Kidney tubule cell (primary cell): ENCODE data around the gene MUC6.

Source experiments
- DNase-seq: peaks from one replicate; pipeline ENCODE4 v3.0.0-alpha.2; 2018; ENCODE audit warnings: low spot score

MUC6 gene

DNA sequence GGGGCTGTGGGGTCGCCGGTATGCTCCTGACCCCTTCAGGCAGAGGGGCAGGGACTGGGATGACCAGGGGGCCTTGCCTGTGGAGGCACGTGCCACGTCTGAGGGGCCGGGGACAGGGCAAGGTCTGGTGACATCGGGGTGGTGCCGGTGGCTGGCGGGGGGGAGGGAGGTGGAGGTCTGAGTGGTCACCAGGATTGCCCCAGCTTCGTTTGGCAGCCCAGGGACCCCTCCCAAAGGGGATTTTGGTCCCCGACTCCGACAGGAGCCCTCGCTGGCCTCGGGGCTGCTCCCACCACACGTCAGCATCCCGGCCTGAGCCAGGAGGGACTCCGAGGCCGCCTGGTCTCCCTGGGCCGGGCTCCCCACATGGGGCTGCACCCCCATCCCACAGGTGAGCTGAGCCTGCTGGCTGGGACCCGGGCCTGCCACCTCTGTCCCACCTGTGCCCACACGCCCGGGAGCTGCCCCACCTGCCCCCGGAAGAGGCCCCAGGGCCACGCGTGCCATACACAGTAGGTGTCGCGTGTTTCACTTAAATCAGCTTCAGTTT lies 1.1 kb upstream of the MUC6 start:
- no peak for DNase-seq

DNA sequence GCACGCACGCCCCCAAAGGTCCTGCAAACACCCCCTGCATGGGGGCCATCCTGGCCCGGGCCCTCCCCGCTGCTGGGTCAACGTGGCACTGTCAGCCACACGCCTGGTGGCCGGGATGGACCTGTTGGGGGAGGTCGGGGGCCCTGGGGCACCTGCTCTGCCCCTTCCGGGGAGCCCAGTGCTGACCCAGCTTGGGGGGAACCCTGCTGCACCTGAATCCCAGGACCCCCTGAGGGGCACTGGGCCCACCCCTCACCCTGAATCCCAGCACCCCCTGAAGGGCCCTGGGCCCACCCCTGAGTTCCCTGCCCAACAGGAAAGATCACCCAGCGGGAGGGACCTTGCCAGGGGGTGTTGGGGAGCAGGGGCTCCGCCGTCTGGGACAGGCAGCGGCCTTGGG lies 413 bp upstream of the MUC6 start:
- DNase-seq, result no peak

DNA sequence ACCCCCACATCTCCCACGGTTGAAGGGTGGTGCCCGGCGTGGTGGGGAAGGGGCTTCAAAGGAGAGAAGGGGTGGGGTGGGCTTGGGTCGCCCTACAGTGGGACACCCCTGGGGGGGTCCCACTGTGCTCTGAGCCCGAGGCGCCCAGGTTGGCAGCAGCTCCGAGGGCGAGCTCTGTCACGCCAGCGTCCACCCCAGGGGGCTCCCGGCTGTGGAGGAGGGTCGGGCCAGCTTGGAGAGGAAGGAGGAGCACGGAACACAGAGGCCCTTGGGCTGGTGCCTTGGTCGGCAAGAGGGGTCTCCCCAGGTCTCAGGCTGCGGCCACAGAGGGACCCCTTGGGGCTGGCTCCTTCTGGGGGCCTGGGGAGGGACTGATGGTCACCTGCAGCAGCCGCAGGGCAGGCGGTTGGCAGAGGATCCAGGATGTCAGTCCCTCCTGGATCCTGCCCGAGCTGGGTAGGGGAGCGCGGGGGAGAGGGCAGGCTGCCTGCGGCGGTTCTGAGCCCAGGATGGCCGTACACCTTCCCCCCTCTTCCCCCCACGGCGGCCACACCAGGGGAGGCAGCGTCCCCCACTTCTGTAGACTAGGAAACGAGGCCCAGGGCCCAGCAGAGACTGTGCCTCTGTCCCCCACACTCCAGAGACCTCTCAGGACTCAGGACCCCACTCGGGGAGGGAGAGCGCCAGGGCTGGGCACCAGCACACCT lies 788 bp downstream of the MUC6 start:
- DNase-seq, result no peak

DNA sequence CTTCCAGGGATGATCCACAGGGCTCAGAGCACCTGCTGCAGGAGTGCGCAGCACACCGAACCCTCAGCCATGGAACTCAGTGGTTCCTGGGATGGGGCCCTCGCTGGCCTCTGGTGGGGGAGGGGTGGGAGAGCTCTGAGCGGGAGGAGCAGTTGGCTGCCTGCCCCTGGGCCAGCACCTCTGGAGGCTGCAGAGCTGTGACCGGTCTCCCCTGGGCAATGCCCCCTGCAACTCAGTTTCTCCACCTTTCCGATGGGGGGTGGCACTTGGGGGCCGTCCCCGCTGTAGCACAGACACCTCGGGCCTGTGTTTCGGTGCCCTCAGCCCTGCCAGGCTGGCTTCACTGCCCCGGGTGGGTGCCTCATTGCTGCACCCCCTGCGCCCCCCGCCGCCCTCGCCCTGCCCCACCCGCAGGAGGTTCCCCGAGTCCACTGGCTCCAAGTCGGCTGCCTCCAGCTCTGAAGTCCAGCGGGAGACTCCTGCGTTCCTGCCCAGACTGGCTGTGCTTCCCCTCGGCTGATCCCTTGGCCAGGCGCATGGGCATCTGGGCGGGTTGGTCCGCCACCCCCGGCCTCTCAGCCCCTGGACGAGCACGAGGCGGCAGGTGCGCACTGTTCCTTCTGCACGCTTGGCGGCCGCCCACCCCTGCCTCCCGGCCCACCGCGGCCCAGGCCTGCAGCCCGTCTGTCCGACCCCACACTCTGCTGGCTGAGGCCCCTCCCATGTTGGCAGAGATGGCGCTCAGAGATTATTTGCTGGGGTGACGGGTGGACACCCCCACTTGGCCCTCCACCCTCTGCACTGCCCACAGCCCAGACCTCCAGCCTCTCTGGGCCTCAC lies 1.8 kb downstream of the MUC6 start:
- no peak for DNase-seq

DNA sequence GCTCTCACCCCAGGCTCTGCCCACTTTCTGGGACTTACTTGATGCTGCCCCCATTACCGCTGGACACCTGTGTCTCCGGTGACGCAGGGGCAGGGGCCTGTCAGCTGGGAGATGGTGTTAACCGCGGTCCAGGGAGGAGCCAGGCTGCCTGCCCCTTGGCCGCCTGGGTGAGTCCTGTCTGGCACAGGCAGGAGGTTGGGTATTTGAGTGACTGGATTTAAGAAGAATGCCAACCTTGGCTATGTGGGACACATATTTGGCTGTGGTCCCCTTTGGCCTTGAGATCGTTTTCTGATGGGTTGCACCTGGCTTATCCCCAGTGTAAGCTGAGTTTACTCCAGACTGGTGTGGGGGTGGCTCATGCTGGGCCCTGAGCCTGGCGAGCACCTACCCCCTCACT lies 2.5 kb downstream of the MUC6 start:
- DNase-seq, result no peak

DNA sequence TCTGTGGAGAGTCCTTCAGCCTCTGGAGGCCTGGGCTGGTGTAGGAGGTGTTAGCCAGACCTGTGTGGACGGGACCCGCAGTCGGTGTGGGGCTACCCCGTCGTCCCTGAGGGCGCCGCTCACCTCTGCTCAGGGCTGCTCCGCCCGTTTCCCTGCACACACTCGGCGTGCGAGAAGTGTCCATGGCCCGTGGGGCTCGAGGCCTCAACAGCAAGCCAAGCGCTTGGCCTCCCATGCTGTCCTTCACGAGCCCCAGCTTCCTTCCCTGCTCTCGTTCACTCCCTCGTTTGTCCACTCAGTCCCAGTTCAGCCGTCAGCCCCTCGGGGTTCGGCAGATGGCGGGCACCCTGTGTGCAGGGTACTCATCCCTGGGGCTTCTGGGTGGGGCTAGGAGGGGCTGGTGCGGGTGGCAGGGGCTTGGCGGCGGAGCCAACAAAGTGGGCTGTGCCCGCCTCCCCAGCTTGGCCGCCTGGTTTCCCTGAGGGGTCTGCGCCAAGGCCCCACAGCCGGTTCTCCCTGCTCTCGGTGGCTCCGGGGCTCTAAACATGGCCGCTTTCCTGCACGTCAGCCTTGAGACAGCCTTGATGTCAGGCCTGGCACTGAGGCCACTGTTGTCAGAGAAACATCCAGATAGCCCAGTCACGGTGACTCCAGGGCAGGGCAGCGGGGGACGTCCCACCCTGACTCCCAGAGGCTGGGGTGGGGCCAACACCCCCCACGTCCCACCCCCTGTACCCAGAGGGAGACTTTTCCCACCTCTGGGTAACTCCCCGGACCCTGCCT lies 3.3 kb downstream of the MUC6 start:
- DNase-seq, result no peak

DNA sequence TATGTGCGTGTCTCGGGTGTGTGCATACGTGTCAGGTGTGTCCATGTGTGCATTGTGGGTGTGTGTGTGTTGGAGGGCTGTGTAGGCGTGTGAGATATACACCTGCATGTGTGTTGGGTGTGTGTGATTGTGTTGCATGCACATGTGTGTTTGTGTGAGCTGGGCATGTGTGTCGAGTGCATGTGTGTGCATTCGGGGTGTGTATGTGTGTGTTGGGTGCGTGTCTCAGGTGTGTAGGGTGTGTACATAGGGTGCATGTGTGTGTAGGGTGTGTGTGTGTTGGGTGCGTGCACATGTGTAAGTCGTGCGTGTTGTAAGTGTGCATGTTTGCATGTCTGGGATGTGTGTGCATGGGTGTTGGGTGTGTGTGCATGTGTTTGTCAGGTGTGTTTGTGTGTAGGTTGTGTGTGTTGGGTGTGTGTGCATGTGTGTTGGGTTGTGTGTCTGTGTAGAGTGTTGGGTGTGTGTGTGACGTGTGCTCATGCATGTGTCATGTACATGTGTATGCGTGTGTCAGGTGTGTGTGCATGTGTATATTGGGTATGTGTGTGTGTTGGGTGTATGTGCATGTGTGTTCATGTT lies 4.1 kb downstream of the MUC6 start:
- DNase-seq, result no peak

DNA sequence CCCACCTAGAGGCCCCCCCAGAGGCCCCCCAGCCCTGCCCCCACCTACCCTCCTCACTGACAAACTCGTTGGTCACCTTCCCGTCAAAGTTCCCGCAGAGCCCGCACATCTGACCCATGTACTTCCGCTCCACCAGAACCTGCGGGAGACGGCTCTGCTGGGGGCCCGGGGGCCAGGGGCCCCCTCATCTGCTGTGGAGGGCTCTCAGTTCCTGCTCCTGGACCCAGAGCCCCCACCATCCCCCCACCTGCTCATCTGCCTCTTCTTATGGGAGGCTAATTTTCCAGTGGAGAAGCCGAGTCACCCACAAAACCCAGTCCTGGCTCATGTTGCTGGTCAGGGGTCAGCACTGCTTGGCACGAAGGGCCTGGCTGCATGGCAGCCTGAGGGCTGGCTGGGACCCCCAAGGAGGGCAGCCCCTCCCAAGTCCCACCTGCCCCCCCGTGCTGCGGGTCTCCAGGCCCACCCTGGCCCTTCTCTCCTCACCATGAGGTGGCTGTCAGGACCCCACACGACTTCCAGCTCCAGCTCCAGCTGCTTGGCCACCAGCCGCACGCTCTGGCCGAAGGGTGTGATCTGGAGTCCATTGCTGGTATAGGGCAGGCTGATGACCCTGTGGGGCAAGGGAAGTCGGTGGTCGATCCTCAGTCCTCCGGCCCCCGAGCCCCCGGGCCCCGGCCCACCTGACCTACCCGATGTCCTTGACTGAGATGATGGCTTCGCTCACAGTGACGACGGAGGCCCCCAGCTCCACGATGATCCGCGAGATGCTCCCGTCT lies 5.2 kb downstream of the MUC6 start:
- no peak for DNase-seq

DNA sequence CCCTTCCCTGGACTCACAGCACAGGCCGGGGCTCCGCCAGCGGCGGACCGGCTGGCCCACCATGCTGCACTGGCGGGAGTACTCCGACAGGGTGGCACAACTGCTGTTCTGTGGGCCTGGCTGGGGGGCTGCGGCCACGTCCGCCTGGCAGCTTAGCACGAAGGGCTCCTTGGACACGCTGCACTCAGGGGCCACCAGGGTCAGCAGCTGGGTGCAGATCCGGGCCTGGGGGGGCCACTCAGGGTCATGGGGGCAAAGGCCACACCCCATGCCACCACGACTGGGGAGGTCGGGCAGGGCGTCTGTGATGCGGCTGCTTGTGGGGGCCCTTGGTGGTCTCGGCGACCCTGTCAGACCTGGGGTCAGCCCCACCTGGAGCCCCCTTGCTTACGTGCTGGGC lies 6.0 kb downstream of the MUC6 start:
- no peak for DNase-seq

DNA sequence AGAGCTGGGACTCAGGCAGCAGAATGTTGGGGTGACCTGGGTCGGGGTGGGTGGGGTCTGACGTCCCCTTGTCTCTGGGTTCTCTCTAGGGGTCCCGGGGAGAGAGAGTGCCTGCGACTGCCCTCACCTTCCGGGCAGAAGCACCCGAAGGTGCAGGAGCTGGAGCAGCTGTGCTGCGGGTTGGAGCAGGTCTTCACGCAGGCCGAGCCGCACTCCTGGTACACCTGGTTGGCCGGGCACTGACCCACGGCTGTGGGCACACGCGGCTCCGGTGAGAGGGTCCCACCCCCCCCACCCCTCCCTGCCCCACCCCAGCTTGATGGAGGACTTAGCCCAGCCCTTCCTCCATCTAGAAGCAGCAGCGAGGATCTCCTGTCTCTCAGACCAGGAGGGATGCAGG lies 6.4 kb downstream of the MUC6 start:
- DNase-seq, result no peak

DNA sequence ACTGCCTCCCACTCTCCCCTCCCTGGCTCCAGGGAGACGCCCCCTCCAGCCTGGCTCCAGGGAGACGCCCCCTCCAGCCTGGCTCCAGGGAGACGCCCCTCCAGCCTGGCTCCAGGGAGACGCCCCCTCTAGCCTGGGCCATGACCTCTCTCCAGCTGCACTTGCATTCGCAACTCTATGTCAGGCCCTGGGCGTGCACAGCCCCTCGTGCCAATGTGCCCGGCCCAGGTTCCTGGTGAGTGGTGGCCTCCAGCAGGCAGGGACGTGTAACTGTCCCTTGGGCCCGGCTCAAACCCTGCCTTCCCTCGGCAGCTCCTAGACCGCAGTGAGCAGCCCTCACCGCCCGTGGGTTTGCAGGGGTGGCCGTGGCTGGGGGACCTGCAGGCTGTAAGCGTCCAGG lies 6.9 kb downstream of the MUC6 start:
- DNase-seq, result no peak

DNA sequence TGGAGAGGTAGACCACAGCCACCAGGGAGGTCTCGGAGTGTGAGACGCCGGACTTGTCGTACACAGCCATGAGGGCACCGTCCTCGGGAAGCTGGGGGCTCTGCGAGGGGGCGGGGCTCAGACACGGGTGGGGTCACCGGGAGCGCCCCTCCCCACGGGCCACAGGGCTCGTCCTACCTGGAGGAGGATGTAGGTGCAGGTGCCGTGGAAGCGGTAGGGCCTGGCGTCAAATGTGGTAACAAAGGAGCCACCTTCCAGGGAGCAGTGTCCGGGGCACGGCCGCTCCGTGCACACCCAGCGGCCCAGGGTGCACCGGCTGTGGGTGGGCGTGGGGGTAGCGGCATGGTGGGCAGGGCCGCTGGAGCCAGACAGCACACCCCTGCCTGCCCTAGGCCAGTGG lies 7.5 kb downstream of the MUC6 start:
- DNase-seq, result no peak

DNA sequence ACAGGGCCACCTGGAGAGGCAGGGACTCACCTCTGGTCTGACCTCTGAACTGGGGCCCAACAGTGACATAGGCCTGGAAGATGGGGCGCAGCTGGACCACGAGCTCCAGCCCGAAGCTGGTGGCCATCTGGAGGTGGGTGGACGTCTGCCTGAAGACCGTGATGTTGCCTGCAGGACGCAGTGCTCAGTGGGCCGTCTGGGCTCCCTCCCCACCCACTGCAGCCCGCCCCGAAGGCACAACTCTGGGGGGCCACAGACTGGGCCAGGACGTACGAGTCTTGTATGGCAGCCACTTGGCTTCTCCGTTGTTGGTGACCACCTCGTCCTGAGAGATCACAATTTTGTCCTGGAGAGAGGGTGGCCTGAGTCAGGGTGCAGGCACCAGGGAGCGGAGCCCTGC lies 7.9 kb downstream of the MUC6 start:
- DNase-seq, result no peak

DNA sequence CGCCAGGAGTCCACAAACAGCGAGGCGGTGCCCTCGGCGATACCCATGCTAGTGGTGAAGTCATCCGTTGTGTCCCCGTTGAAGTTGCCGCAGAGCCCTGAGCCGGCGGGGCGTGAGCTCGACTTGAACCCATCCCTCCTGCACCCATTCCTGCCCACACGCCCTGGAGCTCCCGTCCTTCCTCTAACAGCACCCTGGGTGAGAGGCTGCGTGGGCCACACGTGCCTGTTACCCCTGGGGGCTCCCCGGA lies 8.3 kb downstream of the MUC6 start:
- no peak for DNase-seq

DNA sequence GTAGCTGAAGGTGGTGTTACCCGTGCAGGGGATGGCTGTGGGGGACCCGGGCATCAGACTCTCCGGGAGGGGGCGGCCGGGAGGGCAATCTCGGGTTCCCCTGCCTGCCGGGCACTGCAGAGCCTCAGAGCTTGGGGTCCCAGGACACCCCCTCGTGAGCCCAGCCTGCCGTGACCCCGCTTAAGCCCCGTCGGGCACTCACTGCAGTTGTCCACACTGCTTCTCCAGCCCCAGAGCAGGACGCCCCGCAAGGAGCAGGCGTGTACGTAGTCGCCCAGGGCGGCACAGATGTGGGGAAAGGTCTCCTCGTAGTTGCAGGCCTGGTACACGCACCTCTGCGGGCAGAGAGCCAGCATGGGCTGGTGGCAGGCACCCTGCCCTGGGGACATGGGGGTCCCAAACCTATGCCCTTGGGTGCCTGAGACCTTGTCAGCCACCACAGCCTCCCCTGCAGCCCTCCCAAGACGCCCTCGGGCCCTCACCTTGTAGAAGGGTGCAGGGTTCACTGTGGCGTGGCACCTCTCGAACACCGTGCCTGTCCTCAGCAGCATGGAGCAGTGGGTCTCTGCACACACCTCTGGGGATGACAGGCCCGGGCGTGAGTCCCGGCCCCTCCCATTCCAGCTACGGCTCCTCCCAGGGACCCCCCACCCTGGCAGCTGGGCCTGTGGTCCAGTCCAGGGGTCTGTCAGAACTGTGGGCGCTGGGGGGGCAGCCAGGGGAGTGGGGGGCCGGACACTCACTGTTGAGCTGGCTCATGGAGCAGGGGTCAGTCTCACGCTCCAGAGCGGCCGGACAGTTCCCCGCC lies 8.8 kb downstream of the MUC6 start:
- no peak for DNase-seq

DNA sequence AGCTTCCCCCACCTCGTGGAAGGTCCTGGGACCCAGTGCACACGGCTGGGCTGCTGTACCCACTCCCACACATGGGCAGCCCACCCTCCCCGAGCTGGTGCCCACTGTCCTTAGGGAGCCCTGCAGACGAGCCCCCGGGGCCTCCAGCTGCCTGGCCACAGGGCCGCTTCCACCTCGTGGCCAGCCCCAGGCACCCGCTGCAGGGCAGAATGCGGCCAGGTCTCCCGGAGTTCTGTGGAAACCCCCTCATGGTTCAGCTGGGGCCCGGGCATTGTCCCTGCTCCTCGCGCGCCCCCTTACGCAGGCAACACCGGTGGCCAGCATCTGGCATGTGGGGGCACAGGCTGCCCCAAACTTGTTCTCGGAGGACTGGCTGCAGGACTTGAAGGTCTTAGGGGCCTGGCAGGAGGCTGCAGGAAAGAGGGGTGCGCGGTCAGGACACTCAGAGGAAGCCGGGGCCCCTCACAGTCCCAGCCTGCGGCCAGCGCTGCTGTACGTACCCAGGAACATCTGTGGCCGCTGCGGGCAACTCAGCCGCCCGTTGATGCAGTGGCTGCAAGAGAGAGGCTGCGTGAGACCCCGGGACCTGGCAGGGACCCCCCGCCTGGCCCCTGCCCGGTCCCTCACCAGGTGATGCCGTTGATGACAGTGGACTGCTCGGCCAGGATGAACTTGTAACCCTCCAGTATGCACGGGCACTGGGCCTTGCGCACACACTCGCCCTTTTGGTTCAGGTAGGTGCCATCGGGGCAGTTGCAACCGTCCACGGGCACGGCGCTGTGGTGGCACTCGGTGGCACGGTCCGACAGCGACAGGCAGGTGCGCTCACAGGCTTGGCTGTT lies 9.7 kb downstream of the MUC6 start:
- DNase-seq, result no peak

DNA sequence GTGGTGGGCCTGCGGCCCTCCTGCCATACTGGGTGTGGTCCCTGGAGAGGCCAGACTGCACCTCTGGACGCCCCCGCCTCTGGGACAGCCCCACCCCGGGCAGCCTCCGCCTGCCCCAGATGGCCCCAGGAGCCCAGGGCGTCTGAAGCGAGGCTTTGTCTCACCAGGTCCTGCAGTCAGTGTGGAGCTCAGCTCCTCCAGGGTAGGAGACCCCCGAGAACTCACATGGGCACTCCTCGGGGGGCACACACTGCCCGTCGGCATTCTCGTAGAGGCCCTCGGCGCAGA lies 10.4 kb downstream of the MUC6 start:
- DNase-seq, result no peak

DNA sequence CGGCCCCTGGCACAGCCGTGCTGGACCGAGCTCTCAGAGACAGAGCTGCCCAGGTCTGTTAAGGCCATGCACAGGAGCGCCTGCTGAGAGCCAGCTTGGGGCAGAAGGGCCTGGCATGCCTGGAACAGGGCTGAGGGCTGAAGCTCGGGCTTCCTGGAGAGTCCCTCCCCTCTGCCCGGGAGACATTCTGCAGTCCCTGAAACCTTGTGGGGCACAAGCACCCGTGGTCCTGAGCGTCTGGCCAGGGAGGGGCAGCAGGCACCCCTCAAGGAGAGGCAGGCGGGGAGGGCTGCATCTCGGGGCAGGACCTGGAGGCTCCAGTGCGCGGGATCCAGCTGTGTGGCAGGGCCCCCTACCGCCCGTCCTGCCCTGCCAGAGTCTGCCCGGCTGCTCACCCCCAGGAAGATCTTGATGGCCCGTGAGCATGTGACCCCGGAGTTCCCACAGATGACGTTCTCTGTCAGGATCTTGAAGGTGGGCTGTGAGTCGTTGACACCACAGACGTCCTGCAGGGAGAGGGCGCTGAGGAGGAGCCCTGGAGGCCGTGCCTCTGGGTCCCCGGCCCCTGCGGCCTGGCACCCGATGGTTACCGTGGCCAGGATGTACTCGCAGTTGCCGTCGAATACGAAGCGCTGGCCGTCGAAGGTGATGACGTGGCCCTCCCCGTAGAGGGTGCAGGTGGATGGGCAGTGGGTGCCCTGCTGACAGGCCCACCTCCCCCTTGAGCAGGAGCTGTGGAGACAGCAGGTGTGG lies 10.9 kb downstream of the MUC6 start:
- no peak for DNase-seq

DNA sequence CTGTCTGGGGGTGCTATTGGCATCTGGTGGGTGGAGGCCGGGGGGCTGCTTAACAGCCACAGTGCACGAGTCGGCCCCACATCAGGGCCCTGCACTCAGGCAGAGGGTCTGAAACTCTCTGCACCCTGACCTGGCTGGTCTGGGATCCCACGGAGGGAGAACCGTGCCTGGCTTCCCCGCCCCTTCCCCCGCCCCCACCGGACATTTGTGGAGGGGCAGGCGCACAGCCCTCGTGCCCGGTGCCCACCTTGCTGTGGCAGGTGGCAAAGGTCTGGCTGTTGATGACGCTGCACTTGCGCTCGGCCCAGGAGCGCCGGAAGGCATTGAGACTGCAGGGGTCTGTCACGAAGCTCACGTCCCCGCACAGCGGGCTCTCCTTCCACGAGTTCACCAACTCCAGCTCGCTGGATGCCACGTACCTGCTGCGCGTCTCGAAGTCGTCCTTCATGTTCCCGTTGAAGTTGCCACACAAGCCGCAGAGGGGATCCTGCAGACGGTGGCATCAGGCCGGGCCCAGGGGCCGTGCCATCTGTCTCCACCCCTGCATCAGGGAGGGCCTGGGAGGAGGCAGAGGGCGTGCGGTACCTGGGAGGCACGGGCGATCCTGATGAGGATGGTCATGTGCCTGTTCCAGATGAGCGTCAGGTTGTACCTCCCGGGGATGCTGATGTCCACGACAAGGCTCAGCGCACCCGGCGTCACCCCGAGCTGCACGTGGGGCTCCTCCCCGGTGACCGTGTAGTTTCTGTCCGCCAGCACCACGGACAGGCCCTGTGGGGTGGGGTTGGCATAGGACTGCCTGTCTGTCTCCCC lies 11.7 kb downstream of the MUC6 start:
- no peak for DNase-seq
